ENCODE measurements around the gene TMEM19.
"Not testable (repeated sequence)": the region's sequence is repeated elsewhere in the genome, so short reads cannot be mapped to it uniquely, and the experiment has no call there.

TMEM19 gene

DNA sequence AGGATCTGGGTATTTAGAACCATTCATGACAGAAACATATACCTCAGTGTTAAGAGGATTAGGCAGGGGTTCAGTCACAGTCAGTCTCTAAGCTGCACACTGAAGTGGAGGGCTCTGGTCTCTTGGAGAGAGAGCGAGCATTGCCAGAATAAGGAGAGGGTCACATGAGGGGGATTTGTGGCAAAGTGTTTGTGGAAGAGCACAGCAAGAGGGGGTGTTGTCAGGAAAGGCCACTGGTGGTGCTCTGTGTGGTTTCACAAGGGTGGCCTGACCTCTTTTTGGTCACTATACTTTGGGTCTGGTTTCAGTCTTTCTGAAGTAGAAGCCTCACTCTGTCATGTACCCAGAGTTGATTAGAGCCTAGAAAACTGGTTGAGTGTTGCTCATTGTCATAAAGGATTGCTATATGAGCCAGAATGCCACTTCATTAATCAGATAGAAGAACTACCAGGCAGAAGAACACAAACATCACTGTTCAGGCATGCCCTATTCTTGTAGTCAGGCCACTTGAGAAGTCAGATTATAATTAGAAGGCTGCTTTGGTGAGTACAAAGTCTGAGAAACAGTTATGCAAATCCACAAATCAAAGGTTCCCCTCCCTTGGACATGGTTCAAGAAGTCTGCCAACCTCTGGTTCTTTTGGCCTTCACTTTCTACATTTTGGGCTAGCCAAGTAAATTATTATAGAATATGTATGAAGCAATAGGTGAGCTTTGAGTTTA lies 8.4 kb downstream of the TMEM19 start:
- H3K36me3 ChIP-seq (ENCODE audit: control insufficient read depth in 1 of 2, insufficient read depth in 2 of 2, low read depth in 1 of 2, low read length in 2 of 2), result peaks cover 9 to 32% of the 10 kb centered on the region in 2 experiments
- no peak overlapping the region for H3K4me3 ChIP-seq (ENCODE audit: insufficient read depth in 1 of 2, low read depth in 1 of 2, low read length in 2 of 2)
- H4K91ac ChIP-seq (ENCODE audit: low read length), result no peak overlapping the region
- 92% methylated on average over 1 of the region's 1 CpG for WGBS
- H2AK5ac ChIP-seq (ENCODE audit: low read length, severe bottlenecking), result no peak overlapping the region
- H3K4me1 ChIP-seq (ENCODE audit: control insufficient read depth, insufficient read depth, low read depth, low read length), result no peaks in the 10 kb centered on the region
- H3K18ac ChIP-seq (ENCODE audit: low read depth in 1 of 2, low read length in 2 of 2), result no peak overlapping the region
- H2BK12ac ChIP-seq (ENCODE audit: low read length in 2 of 2), result no peak overlapping the region
- H2AFZ ChIP-seq (ENCODE audit: low read depth, low read length), result no peak overlapping the region
- peak; percentile 32 for DNase-seq
- H2BK5ac ChIP-seq (ENCODE audit: low read depth, low read length, poor library complexity, severe bottlenecking), result no peak overlapping the region
- H3K9me3 ChIP-seq (ENCODE audit: control insufficient read depth, low read length), result no peaks in the 10 kb centered on the region
- H3K4ac ChIP-seq (ENCODE audit: low read depth in 1 of 2, low read length in 2 of 2), result no peak overlapping the region
- no peak overlapping the region for H3K14ac ChIP-seq (ENCODE audit: low read length in 2 of 2)
- H2BK120ac ChIP-seq (ENCODE audit: low read depth, low read length), result no peak overlapping the region
- no peak overlapping the region for H3K27ac ChIP-seq (ENCODE audit: low read length, poor library complexity, severe bottlenecking)
- H2BK15ac ChIP-seq (ENCODE audit: low read depth, poor library complexity, severe bottlenecking), result no peak overlapping the region
- H3K4me2 ChIP-seq (ENCODE audit: low read length, poor library complexity, severe bottlenecking), result no peak overlapping the region
- H3K79me1 ChIP-seq (replicated peaks; ENCODE audit: low read length, poor library complexity, severe bottlenecking), result peaks cover 14% of the 10 kb centered on the region
- no peak overlapping the region for H3K9ac ChIP-seq (ENCODE audit: low read length)
- H4K8ac ChIP-seq (ENCODE audit: low read length), result no peak overlapping the region
- H3K23ac ChIP-seq (ENCODE audit: low read length in 2 of 2), result no peak overlapping the region
- no peaks in the 10 kb centered on the region for H3K27me3 ChIP-seq (ENCODE audit: control insufficient read depth in 1 of 2, insufficient read depth in 1 of 2, low read length in 2 of 2)

GRCh38 chr12:71695782-71696181 lies 9.9 kb downstream of the TMEM19 start:
- H2AK5ac ChIP-seq (ENCODE audit: low read length, severe bottlenecking), result no peak overlapping the region
- no peak overlapping the region for H2AFZ ChIP-seq (ENCODE audit: low read depth, low read length)
- no peaks in the 10 kb centered on the region for H3K4me1 ChIP-seq (ENCODE audit: control insufficient read depth, insufficient read depth, low read depth, low read length)
- H3K18ac ChIP-seq (ENCODE audit: low read depth in 1 of 2, low read length in 2 of 2), result no peak overlapping the region
- no peak overlapping the region for H3K4me3 ChIP-seq (ENCODE audit: insufficient read depth in 1 of 2, low read depth in 1 of 2, low read length in 2 of 2)
- H3K4me2 ChIP-seq (ENCODE audit: low read length, poor library complexity, severe bottlenecking), result no peak overlapping the region
- DNase-seq, result no peak
- no peak overlapping the region for H3K14ac ChIP-seq (ENCODE audit: low read length in 2 of 2)
- H3K79me1 ChIP-seq (replicated peaks; ENCODE audit: low read length, poor library complexity, severe bottlenecking), result peaks cover 14% of the 10 kb centered on the region
- H4K8ac ChIP-seq (ENCODE audit: low read length), result no peak overlapping the region
- no peak overlapping the region for H3K9ac ChIP-seq (ENCODE audit: low read length)
- H3K27ac ChIP-seq (ENCODE audit: low read length, poor library complexity, severe bottlenecking), result no peak overlapping the region
- H2BK120ac ChIP-seq (ENCODE audit: low read depth, low read length), result no peak overlapping the region
- H3K36me3 ChIP-seq (ENCODE audit: control insufficient read depth in 1 of 2, insufficient read depth in 2 of 2, low read depth in 1 of 2, low read length in 2 of 2), result peaks cover 12 to 42% of the 10 kb centered on the region in 2 experiments
- no peak overlapping the region for H3K23ac ChIP-seq (ENCODE audit: low read length in 2 of 2)
- H3K4ac ChIP-seq (ENCODE audit: low read depth in 1 of 2, low read length in 2 of 2), result no peak overlapping the region
- H2BK15ac ChIP-seq (ENCODE audit: low read depth, poor library complexity, severe bottlenecking), result no peak overlapping the region
- H3K27me3 ChIP-seq (ENCODE audit: control insufficient read depth in 1 of 2, insufficient read depth in 1 of 2, low read length in 2 of 2), result no peaks in the 10 kb centered on the region
- 100% methylated on average over 1 of the region's 1 CpG for WGBS
- no peak overlapping the region for H2BK12ac ChIP-seq (ENCODE audit: low read length in 2 of 2)
- no peak overlapping the region for H4K91ac ChIP-seq (ENCODE audit: low read length)
- H2BK5ac ChIP-seq (ENCODE audit: low read depth, low read length, poor library complexity, severe bottlenecking), result no peak overlapping the region
- no peaks in the 10 kb centered on the region for H3K9me3 ChIP-seq (ENCODE audit: control insufficient read depth, low read length)

DNA sequence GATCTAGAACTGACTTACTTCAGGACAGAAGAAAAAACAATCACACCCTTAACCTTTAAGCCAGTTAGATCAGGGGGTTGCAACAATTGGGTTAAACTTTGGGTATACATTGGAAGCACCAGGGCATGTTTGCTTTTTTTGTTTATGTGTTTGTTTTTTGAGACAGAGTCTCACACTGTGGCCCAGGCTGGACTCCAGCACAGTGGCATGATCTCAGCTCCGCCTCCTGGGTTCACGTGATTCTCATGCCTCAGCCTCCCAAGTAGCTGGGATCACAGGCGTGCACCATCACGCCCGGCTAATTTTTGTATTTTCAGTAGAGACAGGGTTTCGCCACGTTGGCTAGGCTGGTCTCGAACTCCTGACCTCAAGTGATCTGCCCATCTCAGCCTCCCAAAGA lies 16.3 kb downstream of the TMEM19 start:
- not testable (repeated sequence) for H3K27me3 ChIP-seq (ENCODE audit: control insufficient read depth in 1 of 2, insufficient read depth in 1 of 2, low read length in 2 of 2); H4K8ac ChIP-seq (ENCODE audit: low read length); H2BK15ac ChIP-seq (ENCODE audit: low read depth, poor library complexity, severe bottlenecking); H3K27ac ChIP-seq (ENCODE audit: low read length, poor library complexity, severe bottlenecking); H2AK5ac ChIP-seq (ENCODE audit: low read length, severe bottlenecking); H2BK5ac ChIP-seq (ENCODE audit: low read depth, low read length, poor library complexity, severe bottlenecking); H3K4me3 ChIP-seq (ENCODE audit: insufficient read depth in 1 of 2, low read depth in 1 of 2, low read length in 2 of 2); H3K23ac ChIP-seq (ENCODE audit: low read length in 2 of 2); H2AFZ ChIP-seq (ENCODE audit: low read depth, low read length); H3K79me1 ChIP-seq (replicated peaks; ENCODE audit: low read length, poor library complexity, severe bottlenecking); H4K91ac ChIP-seq (ENCODE audit: low read length); H3K18ac ChIP-seq (ENCODE audit: low read depth in 1 of 2, low read length in 2 of 2); H2BK12ac ChIP-seq (ENCODE audit: low read length in 2 of 2); H2BK120ac ChIP-seq (ENCODE audit: low read depth, low read length); DNase-seq; H3K14ac ChIP-seq (ENCODE audit: low read length in 2 of 2); H3K9ac ChIP-seq (ENCODE audit: low read length); H3K9me3 ChIP-seq (ENCODE audit: control insufficient read depth, low read length); H3K4ac ChIP-seq (ENCODE audit: low read depth in 1 of 2, low read length in 2 of 2); H3K4me2 ChIP-seq (ENCODE audit: low read length, poor library complexity, severe bottlenecking); H3K4me1 ChIP-seq (ENCODE audit: control insufficient read depth, insufficient read depth, low read depth, low read length)
- whole genome bisulfite sequencing, result 94% methylated on average over 8 of the region's 8 CpGs
- peaks cover 7 to 39% of the 10 kb centered on the region in 2 experiments for H3K36me3 ChIP-seq (ENCODE audit: control insufficient read depth in 1 of 2, insufficient read depth in 2 of 2, low read depth in 1 of 2, low read length in 2 of 2)

- no peak overlapping the region for H3K9ac ChIP-seq (ENCODE audit: low read length)
These were observed 16.7 kb downstream of the TMEM19 start for GRCh38 chr12:71702590-71702989.

More at GRCh38 chr12:71702590-71702989, 16.7 kb downstream of the TMEM19 start:
- H3K4me3 ChIP-seq (ENCODE audit: insufficient read depth in 1 of 2, low read depth in 1 of 2, low read length in 2 of 2), result no peak overlapping the region
- H2AFZ ChIP-seq (ENCODE audit: low read depth, low read length), result no peak overlapping the region
- no peak overlapping the region for H3K14ac ChIP-seq (ENCODE audit: low read length in 2 of 2)
- no peak overlapping the region for H2BK5ac ChIP-seq (ENCODE audit: low read depth, low read length, poor library complexity, severe bottlenecking)
- H3K4ac ChIP-seq (ENCODE audit: low read depth in 1 of 2, low read length in 2 of 2), result no peak overlapping the region
- peaks cover 5 to 35% of the 10 kb centered on the region in 2 experiments for H3K36me3 ChIP-seq (ENCODE audit: control insufficient read depth in 1 of 2, insufficient read depth in 2 of 2, low read depth in 1 of 2, low read length in 2 of 2)
- H3K18ac ChIP-seq (ENCODE audit: low read depth in 1 of 2, low read length in 2 of 2), result no peak overlapping the region
- no peak overlapping the region for H4K8ac ChIP-seq (ENCODE audit: low read length)
- no peak overlapping the region for H3K4me2 ChIP-seq (ENCODE audit: low read length, poor library complexity, severe bottlenecking)
- H3K27me3 ChIP-seq (ENCODE audit: control insufficient read depth in 1 of 2, insufficient read depth in 1 of 2, low read length in 2 of 2), result no peaks in the 10 kb centered on the region
- no peak overlapping the region for H4K91ac ChIP-seq (ENCODE audit: low read length)
- no peak for DNase-seq
- no peaks in the 10 kb centered on the region for H3K79me1 ChIP-seq (replicated peaks; ENCODE audit: low read length, poor library complexity, severe bottlenecking)
- H2BK12ac ChIP-seq (ENCODE audit: low read length in 2 of 2), result no peak overlapping the region
- H3K23ac ChIP-seq (ENCODE audit: low read length in 2 of 2), result no peak overlapping the region
- H2BK15ac ChIP-seq (ENCODE audit: low read depth, poor library complexity, severe bottlenecking), result no peak overlapping the region
- H3K4me1 ChIP-seq (ENCODE audit: control insufficient read depth, insufficient read depth, low read depth, low read length), result no peaks in the 10 kb centered on the region
- H3K27ac ChIP-seq (ENCODE audit: low read length, poor library complexity, severe bottlenecking), result no peak overlapping the region
- no peaks in the 10 kb centered on the region for H3K9me3 ChIP-seq (ENCODE audit: control insufficient read depth, low read length)
- 91% methylated on average over 5 of the region's 5 CpGs for WGBS
- no peak overlapping the region for H2AK5ac ChIP-seq (ENCODE audit: low read length, severe bottlenecking)
- no peak overlapping the region for H2BK120ac ChIP-seq (ENCODE audit: low read depth, low read length)

All from mesenchymal stem cell (in vitro differentiated cells and primary cell).